Measurements from ENCODE around the gene CYP3A7.
"Not testable (repeated sequence)": the region's sequence is repeated elsewhere in the genome, so short reads cannot be mapped to it uniquely, and the experiment has no call there.

Gene CYP3A7

DNA sequence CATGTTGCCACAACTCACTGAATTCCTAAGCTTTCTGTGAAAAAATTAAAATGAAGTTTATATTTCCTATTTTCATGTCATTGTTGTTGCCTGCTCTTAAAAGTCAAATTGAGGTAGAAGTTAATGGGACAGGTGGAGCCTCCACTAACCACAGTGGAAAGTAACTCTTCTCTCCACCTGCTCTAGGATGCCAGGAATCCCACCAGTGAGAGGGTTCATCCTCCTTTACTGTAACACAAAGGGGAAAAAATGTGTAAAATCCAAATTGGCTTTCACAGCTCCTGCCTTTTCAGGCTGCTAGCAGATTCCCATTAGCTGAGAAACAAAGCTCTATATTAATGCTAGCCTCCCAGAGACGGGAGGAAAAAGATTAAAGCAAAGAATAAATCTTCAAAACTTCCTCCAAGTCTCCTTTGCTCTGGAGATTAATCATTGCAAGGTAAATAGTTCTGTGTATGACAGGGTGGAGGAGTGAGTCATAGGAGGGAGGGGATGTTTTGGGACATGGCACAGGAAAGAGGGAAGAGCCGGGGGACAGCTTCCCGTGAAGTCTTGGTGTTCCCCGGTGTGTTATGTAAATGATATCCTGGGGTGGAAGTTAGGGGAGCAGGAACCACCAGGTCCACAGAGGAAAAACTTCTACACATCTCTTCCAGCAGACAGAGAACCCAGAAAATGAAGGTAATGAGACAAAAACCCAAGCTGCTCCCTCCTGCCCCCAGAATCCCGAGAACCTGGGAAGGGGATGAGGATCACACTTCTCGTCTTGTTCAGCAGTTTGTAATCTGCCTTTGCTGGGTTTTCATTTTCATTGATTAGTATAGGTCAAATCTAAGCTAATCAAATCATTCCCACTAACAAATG lies 35.9 kb downstream of the CYP3A7 start:
- not testable (repeated sequence) for DNase-seq

DNA sequence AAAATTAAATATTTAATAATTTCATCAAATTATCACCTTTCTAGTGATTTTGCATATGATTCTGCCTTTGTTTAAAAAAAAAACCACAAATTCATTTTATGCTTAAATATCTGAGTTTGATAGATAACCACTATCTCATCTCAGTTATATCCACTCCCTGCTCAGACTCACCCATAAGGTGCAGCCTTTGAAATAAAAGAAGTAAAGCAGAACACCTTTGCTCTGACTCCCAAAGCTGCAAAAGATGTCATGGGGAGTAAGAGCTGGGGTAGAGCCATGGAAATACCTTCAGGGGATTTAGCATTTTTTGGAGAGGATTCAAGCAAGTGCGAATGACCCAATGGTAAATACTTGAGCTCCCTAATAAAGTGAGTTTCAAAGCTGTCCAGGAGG lies 40.1 kb downstream of the CYP3A7 start:
- DNase-seq, result no peak

DNA sequence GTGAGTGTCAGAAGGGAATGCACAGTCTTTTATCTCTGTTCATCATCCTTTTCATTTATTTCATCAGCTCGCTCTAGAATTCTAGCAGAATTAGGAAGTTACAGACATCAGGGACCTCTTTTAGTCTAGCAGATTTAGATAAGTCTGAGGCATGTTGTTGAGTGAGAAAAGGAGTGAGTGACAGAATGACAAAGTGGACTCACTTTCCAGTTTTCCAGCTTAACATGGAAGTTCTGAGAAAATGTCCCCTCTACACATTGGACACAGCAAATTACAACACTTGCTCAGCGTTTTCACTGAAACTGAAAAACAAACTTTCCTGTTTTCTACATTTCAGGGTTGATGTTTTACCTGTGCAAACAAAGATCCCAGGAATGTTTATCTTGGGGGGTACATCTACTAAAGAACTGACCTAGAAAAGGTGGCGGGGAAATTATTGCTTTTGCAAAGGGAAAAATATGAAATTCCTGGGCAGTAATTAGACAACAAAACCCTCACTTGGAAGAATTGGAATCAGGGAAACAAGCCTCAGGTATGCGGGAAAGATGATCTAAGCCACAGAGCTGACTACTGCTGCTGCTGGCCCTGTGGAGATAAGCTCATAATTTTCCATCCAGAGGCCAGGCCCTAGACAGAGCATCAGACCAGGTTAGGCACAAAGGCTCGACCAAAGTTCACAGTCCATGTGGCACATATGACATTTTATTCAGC lies 40.6 kb downstream of the CYP3A7 start:
- no peak for DNase-seq

DNA sequence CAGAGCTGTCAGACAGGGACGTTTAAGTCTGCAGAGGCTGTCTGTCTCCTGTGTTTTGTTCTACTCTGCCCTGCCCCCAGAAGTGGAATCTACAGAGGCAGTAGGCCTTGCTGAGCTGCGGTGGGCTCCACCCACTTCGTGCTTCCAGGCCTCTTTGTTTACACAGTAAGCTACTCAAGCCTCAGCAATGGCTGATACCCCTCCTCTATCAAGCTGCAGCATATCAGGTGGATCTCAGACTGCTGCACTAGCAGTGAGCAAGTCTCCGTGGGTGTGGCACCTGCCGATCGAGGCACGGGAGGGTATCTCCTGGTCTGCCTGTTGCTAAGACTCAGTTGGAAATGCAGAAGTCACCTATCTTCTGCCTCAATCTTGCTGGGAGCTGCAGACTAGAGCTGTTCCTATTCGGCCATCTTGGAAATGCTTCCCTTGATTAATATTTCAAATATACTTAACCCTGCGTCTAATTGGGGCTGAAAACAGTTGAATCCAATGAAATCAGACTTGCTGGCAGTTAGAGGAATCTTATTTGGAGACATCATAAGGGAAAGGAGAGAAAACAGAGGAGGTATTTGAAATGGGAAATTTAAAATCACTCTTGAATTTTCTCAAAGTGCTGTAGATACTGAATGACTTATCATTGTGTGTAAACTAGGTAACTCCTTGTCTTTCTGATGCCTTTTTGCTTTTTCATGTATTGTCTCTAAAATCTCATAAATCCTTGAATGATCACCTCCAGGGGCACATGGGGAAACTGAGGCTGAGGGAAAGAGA lies 41.4 kb downstream of the CYP3A7 start:
- no peak for DNase-seq

DNA sequence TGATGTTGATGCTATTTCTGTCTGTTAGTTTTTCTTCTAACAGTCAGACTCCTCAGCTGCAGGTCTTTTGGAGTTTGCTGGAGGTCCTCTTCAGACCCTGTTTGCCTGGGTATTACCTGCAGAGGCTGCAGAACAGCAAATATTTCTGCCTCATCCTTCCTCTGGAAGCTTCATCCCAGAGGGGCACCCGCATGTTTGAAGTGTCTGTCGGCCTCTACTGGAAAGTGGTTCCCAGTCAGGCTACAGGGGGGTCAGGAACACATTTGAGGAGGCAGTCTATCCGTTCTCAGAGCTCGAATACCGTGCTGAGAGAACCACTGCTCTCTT lies 41.9 kb downstream of the CYP3A7 start:
- DNase-seq, result no peak

DNA sequence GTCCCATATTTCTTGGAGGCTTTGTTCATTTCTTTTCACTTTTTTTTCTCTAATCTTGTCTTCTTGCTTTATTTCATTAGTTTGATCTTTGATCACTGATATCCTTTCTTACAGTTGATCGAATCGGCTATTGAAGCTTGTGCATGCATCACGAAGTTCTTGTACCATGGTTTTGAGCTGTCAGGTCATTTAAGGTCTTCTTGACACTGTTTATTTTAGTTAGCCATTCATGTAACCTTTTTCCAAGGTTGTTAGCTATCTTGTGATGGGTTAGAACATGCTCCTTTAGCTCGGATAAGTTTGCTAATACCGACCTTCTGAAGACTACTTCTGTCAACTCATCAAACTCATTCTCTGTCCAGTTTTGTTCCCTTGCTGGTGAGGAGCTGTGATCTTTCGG lies 42.4 kb downstream of the CYP3A7 start:
- not testable (repeated sequence) for DNase-seq

DNA sequence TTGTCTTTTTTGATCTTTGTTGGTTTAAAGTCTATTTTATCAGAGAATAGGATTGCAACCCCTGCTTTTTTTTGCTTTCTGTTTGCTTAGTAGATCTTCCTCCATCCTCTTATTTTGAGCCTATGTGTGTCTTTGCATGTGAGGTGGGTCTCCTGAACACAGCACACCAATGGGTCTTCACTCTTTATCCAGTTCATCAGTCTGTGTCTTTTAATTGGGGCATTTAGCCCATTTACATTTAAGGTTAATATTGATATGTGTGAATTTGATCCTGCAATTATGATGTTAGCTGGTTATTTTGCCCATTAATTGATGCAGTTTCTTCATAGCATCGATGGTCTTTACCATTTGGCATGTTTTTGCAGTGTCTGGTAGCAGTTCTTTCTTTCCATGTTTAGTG lies 43.3 kb downstream of the CYP3A7 start:
- not testable (repeated sequence) for DNase-seq

DNA sequence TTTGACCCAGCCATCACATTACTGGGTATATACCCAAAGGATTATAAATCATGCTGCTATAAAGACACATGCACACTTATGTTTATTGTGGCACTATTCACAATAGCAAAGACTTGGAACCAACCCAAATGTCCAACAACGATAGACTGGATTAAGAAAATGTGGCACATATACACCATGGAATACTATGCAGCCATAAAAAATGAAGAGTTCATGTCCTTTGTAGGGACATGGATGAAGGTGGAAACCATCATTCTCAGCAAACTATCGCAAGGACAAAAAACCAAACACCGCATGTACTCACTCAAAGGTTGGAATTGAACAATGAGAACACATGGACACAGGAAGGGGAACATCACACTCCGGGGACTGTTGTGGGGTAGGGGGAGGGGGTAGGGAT lies 44.1 kb downstream of the CYP3A7 start:
- DNase-seq, result not testable (repeated sequence)

DNA sequence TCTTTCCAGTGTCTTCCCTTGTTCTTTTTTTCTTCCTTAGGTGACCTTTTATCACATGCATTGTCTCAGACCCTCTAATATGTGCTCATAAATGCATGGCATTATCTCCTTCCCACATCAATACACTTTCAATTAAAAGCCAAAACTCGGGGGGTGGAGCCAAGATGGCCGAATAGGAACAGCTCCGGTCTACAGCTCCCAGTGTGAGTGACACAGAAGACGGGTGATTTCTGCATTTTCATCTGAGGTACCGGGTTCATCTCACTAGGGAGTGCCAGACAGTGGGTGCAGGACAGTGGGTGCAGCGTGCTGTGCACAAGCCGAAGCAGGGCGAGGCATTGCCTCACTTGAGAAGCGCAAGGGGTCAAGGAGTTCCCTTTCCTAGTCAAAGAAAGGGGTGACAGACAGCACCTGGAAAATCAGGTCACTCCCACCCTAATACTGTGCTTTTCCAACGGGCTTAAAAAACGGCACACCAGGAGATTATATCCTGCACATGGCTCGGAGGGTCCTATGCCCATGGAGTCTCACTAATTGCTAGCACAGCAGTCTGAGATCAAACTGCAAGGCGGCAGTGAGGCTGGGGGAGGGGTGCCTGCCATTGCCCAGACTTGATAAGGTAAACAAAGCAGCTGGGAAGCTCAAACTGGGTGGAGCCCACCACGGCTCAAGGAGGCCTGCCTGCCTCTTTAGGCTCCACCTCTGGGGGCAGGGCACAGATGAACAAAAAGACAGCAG lies 49.0 kb downstream of the CYP3A7 start:
- DNase-seq, result not testable (repeated sequence)

DNA sequence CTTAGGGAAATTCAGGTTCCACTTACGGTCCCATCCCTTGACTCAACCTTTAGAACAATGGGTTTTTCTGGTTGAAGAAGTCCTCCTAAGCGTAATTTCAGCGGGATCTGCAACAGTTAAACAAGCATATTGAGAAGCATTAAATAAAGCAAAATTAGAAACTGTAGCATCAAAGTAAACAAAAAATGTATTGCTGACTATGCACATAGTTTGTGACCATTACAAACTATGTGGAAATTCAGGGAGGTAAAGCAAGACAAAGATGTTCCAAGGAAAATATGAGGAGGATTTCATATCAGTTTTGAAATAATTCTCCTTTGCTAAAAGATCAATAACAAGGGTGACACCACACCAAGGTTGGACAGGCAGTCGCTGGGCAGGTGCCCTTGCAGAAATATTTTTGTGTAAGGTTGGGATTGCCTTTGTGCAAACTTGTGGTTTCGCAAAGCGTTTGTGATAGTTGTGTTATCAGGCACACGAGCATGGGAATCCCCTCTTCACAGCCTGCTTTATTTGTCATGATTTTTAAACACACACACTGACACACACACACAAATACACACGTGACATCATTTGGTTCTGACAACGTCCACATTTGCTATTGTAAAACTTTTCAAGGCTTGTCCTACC lies 49.8 kb downstream of the CYP3A7 start:
- DNase-seq, result no peak

DNA sequence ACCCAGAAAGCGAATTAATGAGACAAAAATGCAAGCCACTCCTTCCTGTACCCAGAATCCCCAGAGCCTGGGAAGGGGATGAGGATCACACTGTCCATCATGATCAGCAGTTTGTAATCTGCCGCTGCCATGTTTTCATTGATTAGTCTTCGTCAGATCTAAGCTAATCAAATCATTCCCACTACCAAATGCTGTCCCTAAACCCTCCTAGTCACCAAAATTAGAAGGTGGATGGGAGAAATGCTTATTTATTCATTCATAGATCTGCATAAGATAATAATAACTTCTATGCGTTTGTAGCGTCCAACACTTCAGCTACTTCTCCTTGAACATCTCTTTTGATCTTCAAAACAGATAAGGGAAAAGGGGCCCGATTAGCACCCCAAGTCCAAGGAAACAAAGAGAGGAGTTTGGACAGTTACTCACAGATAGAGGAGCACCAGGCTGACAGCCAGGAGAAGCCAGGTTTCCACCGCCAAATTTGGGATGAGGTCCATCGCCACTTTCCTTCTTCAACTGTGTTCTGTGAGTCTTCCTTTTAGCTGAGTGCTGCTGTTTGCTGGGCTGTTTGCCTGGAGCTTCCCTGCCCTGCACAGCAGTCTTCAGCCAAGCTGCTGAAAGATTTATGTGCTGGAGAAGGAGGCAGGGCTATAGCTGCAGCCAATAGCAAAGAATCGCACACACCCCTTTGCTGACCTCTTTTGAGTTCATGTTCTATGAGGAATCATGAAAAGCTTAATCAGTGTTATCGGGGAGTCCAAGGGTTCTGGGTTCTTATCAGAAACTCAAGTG lies 55.4 kb downstream of the CYP3A7 start, which contains the start of gene CYP3A5:
Gene CYP3A5 (minus strand): TSS at position 597 of the 792 bp plus-strand sequence. CDS start 100 bp downstream, at position 497.
- DNase-seq, result no peak

DNA sequence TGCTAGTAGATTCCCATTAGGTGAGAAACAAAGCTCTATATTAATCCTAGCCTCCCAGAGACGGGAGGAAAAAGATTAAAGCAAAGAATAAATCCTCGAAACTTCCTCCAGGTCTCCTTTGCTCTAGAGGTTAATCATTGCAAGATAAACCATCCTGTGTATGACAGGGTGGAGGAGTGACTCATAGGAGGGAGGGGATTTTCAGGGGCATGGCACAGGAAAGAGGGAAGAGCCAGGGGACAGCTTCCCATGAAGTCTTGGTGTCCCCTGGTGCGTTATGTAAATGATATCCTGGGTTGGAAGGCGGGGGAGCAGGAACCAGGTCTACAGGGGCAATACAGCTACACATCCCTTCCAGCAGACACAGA lies 56.0 kb downstream of the CYP3A7 start:
- no peak for DNase-seq

DNA sequence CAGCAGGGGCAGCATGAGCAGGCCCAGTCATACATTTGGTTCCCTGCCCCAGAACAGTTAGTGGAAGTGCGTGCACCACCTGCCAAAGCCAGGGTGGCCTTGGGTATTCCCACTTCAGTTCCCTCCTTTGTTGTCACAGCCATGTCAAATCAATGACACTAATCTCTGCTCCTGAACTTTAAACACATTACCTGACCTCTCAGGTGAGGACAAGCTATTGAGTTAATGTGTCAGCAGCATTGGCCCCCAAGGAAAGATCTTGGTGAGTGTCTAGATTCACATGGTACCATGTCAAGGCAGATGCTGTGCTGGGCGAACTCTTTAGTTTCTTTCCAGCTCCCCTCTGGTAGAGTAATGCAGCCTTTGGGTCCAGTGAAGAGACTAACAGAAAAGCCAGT lies 57.3 kb downstream of the CYP3A7 start:
- DNase-seq, result no peak

DNA sequence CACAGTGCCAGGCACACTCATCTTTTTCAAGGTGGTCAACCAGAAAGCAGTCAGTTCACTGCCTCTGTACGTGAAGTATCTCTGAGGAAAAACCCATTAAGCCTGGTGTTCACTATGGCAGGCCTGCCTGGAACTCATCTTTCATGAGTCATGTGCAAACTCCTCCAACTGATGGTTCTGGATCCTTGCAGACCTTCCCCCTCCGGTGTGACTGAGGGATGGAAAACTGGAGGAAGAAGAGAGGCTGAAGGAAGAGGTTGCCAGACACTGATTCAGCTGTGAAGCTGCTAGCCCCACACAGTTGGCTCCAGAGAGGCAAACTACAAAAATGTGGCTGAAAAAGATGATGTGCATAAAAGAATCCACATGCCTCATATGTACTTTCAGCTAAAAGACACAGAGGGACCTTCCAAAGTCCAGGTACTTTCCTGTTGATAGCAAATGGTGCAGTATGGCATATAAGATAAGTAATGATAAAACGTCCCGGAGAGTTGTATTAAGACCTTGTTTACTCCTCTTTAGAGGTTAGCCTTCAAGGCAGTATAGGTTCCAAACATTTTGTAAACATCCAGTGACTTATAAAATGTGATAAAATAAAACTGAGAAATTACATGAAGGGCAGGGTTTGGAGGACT lies 57.9 kb downstream of the CYP3A7 start:
- DNase-seq, result no peak

DNA sequence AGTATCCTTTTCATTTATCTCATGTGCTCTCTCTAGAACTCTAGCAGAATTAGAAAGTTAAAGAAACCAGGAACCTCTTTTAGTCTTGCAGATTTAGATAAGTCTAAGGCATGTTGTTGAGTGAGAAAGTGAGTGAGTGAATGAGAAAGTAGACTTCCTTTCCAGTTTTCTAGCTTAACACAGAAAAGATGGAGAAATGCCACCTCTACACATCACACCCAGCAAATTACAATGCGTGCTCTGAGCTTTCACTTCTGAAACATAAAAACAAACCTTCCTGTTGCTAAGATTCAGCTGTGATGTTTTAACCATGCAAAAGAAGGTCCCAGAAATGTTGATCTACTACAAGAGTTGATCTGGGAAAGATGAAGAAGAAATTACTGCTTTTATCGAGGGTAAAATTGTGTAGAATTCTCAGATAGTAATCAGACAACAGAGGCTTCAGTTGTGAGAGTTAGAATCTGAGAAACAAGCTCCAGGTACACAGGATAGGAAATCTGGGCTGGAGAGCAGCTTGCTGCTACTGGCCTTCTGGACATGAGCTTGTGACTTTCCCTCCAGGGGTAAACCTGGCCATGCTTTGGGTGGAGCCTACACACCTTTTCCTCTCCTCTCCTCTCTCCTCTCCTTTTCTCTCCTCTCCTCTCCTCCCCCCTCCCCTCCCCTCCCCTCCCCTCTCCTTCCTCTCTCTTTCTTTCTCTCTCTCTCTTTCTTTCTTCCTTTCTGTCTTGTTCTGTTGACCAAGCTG lies 59.8 kb downstream of the CYP3A7 start:
- DNase-seq, result no peak

DNA sequence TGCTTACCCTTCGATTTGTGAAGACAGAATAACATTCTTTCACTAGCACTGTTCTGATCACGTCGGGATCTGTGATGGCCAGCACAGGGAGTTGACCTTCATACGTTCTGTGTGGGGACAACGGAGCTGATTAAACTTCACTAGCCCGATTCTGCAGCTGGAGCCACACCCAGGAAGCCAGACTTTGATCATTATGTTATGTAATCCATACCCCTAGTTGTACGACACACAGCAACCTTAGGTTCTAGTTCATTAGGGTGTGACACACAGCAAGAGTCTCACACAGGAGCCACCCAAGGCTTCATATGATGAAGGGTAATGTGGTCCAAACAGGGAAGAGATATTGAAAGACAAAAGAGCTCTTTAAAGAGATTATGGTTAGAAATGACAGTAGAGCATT lies 62.4 kb downstream of the CYP3A7 start:
- no peak for DNase-seq

DNA sequence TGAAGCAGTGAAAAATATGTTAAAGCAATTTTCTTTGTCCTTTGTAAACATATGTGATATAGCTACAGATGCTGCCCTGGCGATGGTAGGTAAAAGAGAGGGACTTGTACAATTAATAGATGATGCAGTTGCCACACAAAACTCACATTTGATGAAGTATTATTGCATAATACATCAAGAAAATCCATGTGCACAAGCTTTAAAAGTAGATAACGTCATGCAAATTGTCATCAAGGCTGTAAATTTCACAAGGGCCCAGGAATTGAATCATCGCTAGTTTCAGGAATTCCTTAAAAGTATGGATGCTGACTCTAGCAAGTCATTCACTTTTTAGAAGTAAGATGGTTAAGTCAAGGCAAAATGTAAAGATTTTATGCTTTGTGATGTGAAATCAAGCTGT lies 65.2 kb downstream of the CYP3A7 start:
- no peak for DNase-seq

DNA sequence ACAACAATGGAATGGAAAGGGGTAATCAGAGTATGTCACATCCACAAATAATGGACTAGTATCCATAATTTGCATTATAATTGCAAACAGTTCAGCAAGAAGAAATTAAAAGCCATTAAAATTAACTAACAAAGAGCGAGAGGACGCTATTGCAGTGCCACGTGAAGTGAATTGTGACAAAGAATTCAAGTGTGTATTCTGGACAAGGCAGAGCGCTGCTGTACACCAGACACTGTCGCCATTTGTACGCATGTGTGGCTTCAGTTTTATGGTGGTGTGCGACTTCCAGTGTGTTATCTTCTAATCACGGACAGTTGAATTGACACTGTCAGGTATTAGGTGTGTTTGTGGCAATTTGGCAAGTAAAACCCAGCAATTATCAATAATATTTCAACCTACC lies 66.5 kb downstream of the CYP3A7 start:
- DNase-seq, result no peak

DNA sequence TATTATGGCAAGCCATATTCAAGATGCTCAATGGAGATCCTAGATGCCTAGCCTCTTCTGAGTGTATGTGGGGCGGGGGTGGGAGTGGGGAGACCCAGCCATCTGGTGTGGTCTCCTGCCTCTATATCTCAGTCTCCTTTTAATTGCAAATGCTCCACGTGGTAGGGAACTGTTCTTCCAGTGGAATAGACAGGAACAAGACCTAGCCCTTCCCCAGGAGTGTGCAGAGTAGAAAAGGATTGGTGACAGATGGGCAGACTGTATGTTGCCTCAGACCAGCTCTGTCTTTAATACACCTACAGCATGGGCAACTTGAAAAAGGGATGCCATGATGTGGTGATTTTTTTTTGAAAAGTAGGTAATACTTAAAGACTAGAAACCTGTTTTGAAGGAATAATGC lies 67.8 kb downstream of the CYP3A7 start:
- DNase-seq, result peak in 1 of 2 experiments; percentile 55

DNA sequence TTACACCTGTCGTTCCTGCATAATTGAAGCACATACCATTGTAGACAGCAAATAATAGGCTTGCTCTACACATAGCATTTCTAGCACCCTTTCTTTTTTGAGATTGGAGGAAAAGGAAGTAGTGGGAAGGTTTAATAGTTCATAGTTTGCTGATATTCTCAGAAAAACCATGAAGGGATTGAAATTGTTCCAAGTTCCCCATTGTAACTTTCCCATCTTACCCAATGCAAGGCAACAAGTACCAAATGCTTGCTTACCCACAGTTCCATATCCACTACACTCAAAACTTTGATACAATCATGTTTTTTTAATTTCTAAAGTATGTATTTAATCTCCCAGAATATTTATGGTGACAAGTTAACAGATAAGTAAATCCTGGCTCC lies 69.0 kb downstream of the CYP3A7 start:
- DNase-seq, result no peak
